GM19193 (cell line): ENCODE data around the gene KCNE3.

ENCODE experiments used
- POLR2A ChIP-seq: IDR thresholded peaks from 4 replicates; pipeline ENCODE4 v1.6.1; 2011; ENCODE audit not compliant: insufficient read depth, insufficient read length; ENCODE audit errors: extremely low read depth

The KCNE3 gene

DNA sequence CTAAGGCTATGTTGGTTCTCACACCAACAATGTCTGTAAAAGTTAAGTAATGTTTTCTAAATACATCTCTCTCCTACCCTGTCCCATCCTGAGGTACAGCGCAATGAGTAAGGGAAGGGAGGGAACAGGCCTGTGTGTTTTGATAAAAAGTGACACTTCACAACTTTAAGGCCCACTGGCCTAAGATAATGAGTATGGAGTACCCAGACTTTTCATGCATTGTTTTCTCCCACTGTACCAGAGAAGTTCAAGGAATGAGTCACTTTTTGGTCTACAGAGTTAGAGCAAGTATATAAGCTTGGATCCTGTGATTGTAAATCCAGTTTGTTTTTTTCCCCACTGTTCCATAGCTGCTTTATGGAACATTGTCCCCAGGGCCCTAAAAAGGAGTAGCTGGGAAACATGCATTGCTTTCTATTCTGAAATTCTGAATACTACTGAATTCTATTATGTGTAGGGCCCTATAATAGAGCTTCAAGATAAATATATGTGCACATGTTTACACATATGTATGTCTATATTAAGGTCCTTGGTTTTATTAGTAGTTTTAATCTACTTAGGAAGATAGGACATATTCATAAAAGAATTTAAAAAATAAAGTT is 29.8 kb downstream of the KCNE3 start:
- TF ChIP-seq POLR2A = no peak

DNA sequence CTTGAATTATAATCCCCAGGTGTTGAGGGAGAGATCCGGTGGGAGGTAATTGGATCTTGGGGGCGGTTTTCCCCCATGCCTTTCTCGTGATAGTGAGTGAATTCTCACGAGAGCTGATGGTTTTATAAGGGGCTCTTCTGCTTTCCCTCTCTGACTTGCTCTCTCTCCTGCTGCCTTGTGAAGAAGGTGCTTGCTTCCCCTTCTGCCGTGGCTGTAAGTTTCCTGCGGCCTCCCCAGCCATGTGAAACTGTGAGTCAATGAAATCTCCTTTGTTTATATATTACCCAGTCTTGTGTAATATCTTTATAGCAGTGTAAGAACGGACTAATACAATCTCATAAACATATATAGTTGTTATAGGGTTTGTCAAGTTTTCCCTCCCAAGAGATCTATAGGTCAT is 32.8 kb downstream of the KCNE3 start:
- TF ChIP-seq POLR2A = no peak

- TF ChIP-seq POLR2A = no peak
These were observed 38.1 kb downstream of the KCNE3 start for GRCh38 chr11:74429205-74429604.

DNA sequence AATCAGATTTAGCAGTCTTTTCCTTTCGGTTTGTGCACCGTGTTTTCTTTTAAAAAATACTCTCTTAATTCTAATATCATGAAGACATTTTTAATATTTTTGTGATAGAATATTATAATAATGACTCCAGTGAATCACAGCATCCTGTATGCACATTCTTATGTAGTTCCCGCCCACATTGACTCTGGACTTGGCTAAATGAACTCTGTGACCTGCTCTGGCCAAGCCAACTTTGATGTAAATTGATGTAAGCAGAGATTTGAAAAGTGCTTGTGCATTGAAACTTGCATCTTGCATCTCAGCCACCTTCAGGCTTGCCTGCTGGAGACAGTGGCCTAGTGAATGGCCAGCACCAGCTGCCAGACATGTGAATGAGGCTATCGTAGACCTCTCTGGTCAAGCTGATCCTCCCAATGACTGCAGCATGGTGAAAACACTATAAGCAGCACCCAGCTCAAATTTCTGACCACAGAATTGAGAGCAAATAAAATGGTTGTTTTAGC is 39.9 kb downstream of the KCNE3 start:
- no peak for TF ChIP-seq POLR2A

- no peak for TF ChIP-seq POLR2A
These were observed 42.2 kb downstream of the KCNE3 start for GRCh38 chr11:74425100-74425499.

GRCh38 chr11:74418509-74418895 is 48.8 kb downstream of the KCNE3 start:
- no peak for TF ChIP-seq POLR2A

- no peak for TF ChIP-seq POLR2A
These were observed 49.4 kb downstream of the KCNE3 start for GRCh38 chr11:74417860-74418508.

GRCh38 chr11:74417379-74417804 is 50.0 kb downstream of the KCNE3 start:
- TF ChIP-seq POLR2A = no peak

- no peak for TF ChIP-seq POLR2A
These were observed 54.5 kb downstream of the KCNE3 start for GRCh38 chr11:74412733-74413359.

- no peak for TF ChIP-seq POLR2A
These were observed 55.0 kb downstream of the KCNE3 start for GRCh38 chr11:74412321-74412720.

GRCh38 chr11:74409633-74410032 is 57.7 kb downstream of the KCNE3 start:
- no peak for TF ChIP-seq POLR2A
